Natural killer cell (primary cell): ENCODE data around the gene NRXN3. TPM values are rescaled to one million over a fixed set of nuclear protein-coding genes. Genes with fewer than 3 reads are reported as not detected.

Experiments used
- ATAC-seq, 3 donors: fragments of 150-1000 bp in 2 of 3; fragments of 200-7000 bp in 1 of 3; cut with Tn5 transposase; 1 replicate in 1 of 3; 2 replicates in 2 of 3; pipeline ENCODE4 v1.10.0; 2021; ENCODE audit warnings: mild to moderate bottlenecking in 2 of 3, moderate library complexity in 2 of 3
- DNase-seq, 2 donors: peaks; one replicate each; pipeline versions ENCODE4 v3.0.0 to v3.0.0-alpha.2; 2013 to 2021; ENCODE audit warnings: mixed read lengths in 1 of 2
- H3K27ac ChIP-seq: one replicate; pipeline ENCODE4 v1.5.1; 2013; ENCODE audit warnings: mild to moderate bottlenecking, low read length
- H3K27me3 ChIP-seq: one replicate; pipeline ENCODE4 v1.6.1; 2013; ENCODE audit warnings: low read length; ENCODE audit not compliant: control insufficient read depth, insufficient read depth
- H3K36me3 ChIP-seq: one replicate; pipeline ENCODE4 v1.6.1; 2013; ENCODE audit warnings: low read length; ENCODE audit not compliant: control insufficient read depth, insufficient read depth
- H3K4me1 ChIP-seq: one replicate; pipeline ENCODE4 v1.6.1; 2013; ENCODE audit warnings: low read length; ENCODE audit not compliant: control insufficient read depth, insufficient read depth
- H3K4me3 ChIP-seq: one replicate; pipeline ENCODE4 v1.5.1; 2013; ENCODE audit warnings: low read length
- H3K9me3 ChIP-seq: one replicate; pipeline ENCODE4 v1.6.1; 2013; ENCODE audit warnings: low read length; ENCODE audit not compliant: control insufficient read depth, insufficient read depth
- H3K27ac Mint-ChIP-seq, 2 donors: one replicate each; pipeline ENCODE4 v1.8.0; 2022; ENCODE audit warnings: mild to moderate bottlenecking in 2 of 2, mixed read lengths in 2 of 2, moderate library complexity in 1 of 2
- H3K27me3 Mint-ChIP-seq, 2 donors: one replicate each; pipeline ENCODE4 v1.8.0; 2022; ENCODE audit warnings: low read depth in 2 of 2, mixed read lengths in 2 of 2
- H3K36me3 Mint-ChIP-seq: one replicate; pipeline ENCODE4 v1.8.0; 2022; ENCODE audit warnings: mixed read lengths
- H3K4me1 Mint-ChIP-seq, 2 donors: one replicate each; pipeline ENCODE4 v1.8.0; 2022; ENCODE audit warnings: mixed read lengths in 2 of 2
- H3K4me3 Mint-ChIP-seq: one replicate; pipeline ENCODE4 v1.8.0; 2022; ENCODE audit warnings: mild to moderate bottlenecking, moderate library complexity, mixed read lengths
- H3K9me3 Mint-ChIP-seq, 2 donors: one replicate each; pipeline ENCODE4 v1.8.0; 2022; ENCODE audit warnings: mixed read lengths in 2 of 2
- CTCF ChIP-seq: fragments of 200-600 bp; IDR thresholded peaks from one replicate; pipeline ENCODE4 v1.8.0; 2022; ENCODE audit warnings: antibody characterized with exemption
- WGBS: methylation state at CpG from one replicate; pipeline ENCODE4 v1.1.7; 2013; ENCODE audit warnings: missing lambda C conversion rate; ENCODE audit not compliant: insufficient coverage; 5-methylcytosine and 5-hydroxymethylcytosine counted together
- intact Hi-C: fragments of 100-400 bp; cut with micrococcal nuclease; formaldehyde crosslinking; loops from one replicate; pipeline ENCODE4 v1.14.2; 2022
- total RNA-seq, 4 donors: library from RNA; stranded (reverse); fragments of 120-200 nt in 1 of 4; gene quantifications; one replicate each; pipeline versions ENCODE4 v1.2.3 to v1.2.4, GENCODE V29; 2013 to 2022

The NRXN3 gene
- total RNA-seq, 3 donors from 2014 or later (not counting 1 experiment from before 2014, with no cell fraction given) = not detected

- TF ChIP-seq CTCF = no peak
- Histone ChIP-seq H3K4me3 (no peak overlapping the region), H3K4me1 (no peaks in the 10 kb centered on the region), H3K9me3 (peaks cover 5% of the 10 kb centered on the region), H3K36me3 (no peaks in the 10 kb centered on the region), H3K27ac (no peak overlapping the region), H3K27me3 (no peaks in the 10 kb centered on the region)
- Mint-ChIP-seq H3K36me3 (peaks cover 6% of the 10 kb centered on the region), H3K27me3 (no peaks in the 10 kb centered on the region), H3K4me3 (no peak overlapping the region), H3K27ac (no peak overlapping the region), H3K4me1 (no peaks in the 10 kb centered on the region), H3K9me3 (peaks cover 4 to 5% of the 10 kb centered on the region in 2 donors)
- 48% methylated on average over 7 of the region's 7 CpGs for WGBS
- ATAC-seq (no peak), DNase-seq (no peak)
- intact Hi-C loops = no loop called here
Measured at GRCh38 chr14:79656056-79656455, 1485.9 kb downstream of the NRXN3 start.

DNA sequence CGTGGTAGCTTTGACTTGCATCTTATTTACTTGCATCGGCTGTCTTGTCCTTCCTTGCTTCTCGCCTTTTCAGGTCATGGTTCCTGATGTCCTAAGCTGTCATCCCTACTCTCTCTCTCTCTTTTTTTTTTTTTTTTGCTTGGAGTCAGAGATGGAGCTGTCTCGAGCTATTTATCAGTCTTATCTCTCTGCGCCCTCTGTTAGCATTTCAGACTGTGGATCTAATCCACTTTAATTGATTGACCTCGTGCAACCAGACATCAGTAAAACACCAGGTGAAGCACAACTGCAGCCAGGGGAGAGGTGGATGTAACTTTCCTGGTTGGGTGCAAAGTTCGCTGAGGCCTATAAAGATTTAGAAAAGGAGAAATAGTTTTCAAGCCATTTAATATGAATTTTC is 1486.3 kb downstream of the NRXN3 start:
- 78% methylated on average over 7 of the region's 7 CpGs for WGBS
- DNase-seq (no peak), ATAC-seq (no peak)
- Mint-ChIP-seq H3K9me3 (peaks cover 2 to 6% of the 10 kb centered on the region in 2 donors), H3K27me3 (no peaks in the 10 kb centered on the region), H3K36me3 (peaks cover 6% of the 10 kb centered on the region), H3K4me3 (no peak overlapping the region), H3K4me1 (no peaks in the 10 kb centered on the region), H3K27ac (no peak overlapping the region)
- no peaks in the 10 kb centered on the region for H3K36me3 ChIP-seq
- no peak overlapping the region for H3K27ac ChIP-seq
- intact Hi-C loops = no loop called here
- H3K4me3 ChIP-seq = no peak overlapping the region
- peaks cover 4% of the 10 kb centered on the region for H3K9me3 ChIP-seq
- no peaks in the 10 kb centered on the region for H3K27me3 ChIP-seq
- no peaks in the 10 kb centered on the region for H3K4me1 ChIP-seq
- TF ChIP-seq CTCF = no peak

DNA sequence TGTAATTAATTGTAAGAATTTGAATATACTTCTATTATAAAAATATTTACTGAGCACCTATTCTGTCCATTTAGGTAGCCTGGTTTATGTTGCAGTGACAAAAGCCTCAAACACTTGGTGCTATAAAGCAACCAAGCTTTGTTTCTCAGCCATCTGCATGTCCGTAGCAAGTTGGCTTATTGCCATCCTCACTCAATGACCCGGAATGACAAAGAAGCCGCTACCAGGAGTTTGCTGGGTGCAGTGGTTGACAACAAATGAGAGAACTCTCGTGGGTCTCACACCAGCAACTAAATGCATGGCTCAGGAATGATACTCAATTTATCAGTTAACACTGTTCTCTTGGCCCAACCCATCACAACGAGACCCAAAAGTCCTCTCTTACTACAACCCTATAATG is 1488.0 kb downstream of the NRXN3 start:
- 78% methylated on average over 5 of the region's 5 CpGs for WGBS
- Mint-ChIP-seq H3K9me3 (peaks cover 8 to 10% of the 10 kb centered on the region in 2 donors), H3K27me3 (no peaks in the 10 kb centered on the region), H3K36me3 (peaks cover 6% of the 10 kb centered on the region), H3K27ac (no peak overlapping the region), H3K4me3 (no peak overlapping the region), H3K4me1 (no peaks in the 10 kb centered on the region)
- Histone ChIP-seq H3K36me3 (no peaks in the 10 kb centered on the region), H3K9me3 (peaks cover 4% of the 10 kb centered on the region), H3K4me1 (no peaks in the 10 kb centered on the region), H3K27ac (no peak overlapping the region), H3K27me3 (no peaks in the 10 kb centered on the region), H3K4me3 (no peak overlapping the region)
- ATAC-seq (no peak), DNase-seq (no peak)
- intact Hi-C loops = no loop called here
- no peak for TF ChIP-seq CTCF

- no peaks in the 10 kb centered on the region for H3K4me1 Mint-ChIP-seq
- H3K27ac Mint-ChIP-seq = no peak overlapping the region
- WGBS = 91% methylated on average over 4 of the region's 4 CpGs
- no peak for TF ChIP-seq CTCF
- Histone ChIP-seq H3K27me3 (no peaks in the 10 kb centered on the region), H3K36me3 (no peaks in the 10 kb centered on the region), H3K4me1 (no peaks in the 10 kb centered on the region), H3K9me3 (peaks cover 4% of the 10 kb centered on the region), H3K4me3 (no peak overlapping the region), H3K27ac (no peak overlapping the region)
- no peak for DNase-seq
- no peaks in the 10 kb centered on the region for H3K27me3 Mint-ChIP-seq
- ATAC-seq = no peak
- peaks cover 8% of the 10 kb centered on the region in 2 donors for H3K9me3 Mint-ChIP-seq
- intact Hi-C loops = no loop called here
- H3K4me3 Mint-ChIP-seq = no peak overlapping the region
- H3K36me3 Mint-ChIP-seq = peaks cover 8% of the 10 kb centered on the region
Measured at GRCh38 chr14:79658769-79659168, 1488.6 kb downstream of the NRXN3 start.
